Measurements from ENCODE around the gene CDK14. TPM values are rescaled to one million over a fixed set of nuclear protein-coding genes. Genes with fewer than 3 reads are reported as not detected.
"Not testable (repeated sequence)": the region's sequence is repeated elsewhere in the genome, so short reads cannot be mapped to it uniquely, and the experiment has no call there.

Gene CDK14
- total RNA-seq, 8 experiments from 2014 or later: 9.9 to 50.5 (median 13.3) TPM

GRCh38 chr7:90916319-90916718 is 320.2 kb downstream of the CDK14 start:
- Histone ChIP-seq H3K4me1 (replicated peaks in 1 of 2) (no peaks in the 10 kb centered on the region), H3K4me3 (no peak overlapping the region), H3K27ac (no peak overlapping the region)
- WGBS, 10 experiments: 58 to 96% (median 78%) methylated on average over 1 to 4 of the region's 4 CpGs
- no peak for ATAC-seq (replicated peaks in 6 of 8)
- in situ Hi-C loops (cut with MboI; ENCODE audit: low pct_unique_long_range_greater_than_20kb in 2 of 9, low sequenced_read_pairs in 9 of 9, unreplicated experiment in 9 of 9): no loop called here

GRCh38 chr7:90917539-90917938 is 321.4 kb downstream of the CDK14 start:
- Histone ChIP-seq H3K27ac (no peak overlapping the region), H3K4me1 (replicated peaks in 1 of 2) (no peaks in the 10 kb centered on the region), H3K4me3 (no peak overlapping the region)
- in situ Hi-C loops (cut with MboI; ENCODE audit: low pct_unique_long_range_greater_than_20kb in 2 of 9, low sequenced_read_pairs in 9 of 9, unreplicated experiment in 9 of 9): no loop called here
- 50 to 100% (median 95%) methylated on average over 1 to 4 of the region's 4 CpGs for WGBS, 10 experiments
- no peak for ATAC-seq (replicated peaks in 6 of 8)

- no peak for ATAC-seq (replicated peaks in 6 of 8)
- Histone ChIP-seq H3K4me1 (replicated peaks in 1 of 2) (no peaks in the 10 kb centered on the region), H3K27ac (no peak overlapping the region), H3K4me3 (no peak overlapping the region)
- 67 to 100% (median 85%) methylated on average over 2 to 3 of the region's 3 CpGs; no CpG with 5 or more reads in 3 of the 10 experiments for WGBS, 10 experiments
- in situ Hi-C loops (cut with MboI; ENCODE audit: low pct_unique_long_range_greater_than_20kb in 2 of 9, low sequenced_read_pairs in 9 of 9, unreplicated experiment in 9 of 9): no loop called here
These were observed 322.2 kb downstream of the CDK14 start for GRCh38 chr7:90918303-90918702.

- H3K4me1 ChIP-seq (replicated peaks in 1 of 2): no peaks in the 10 kb centered on the region
- H3K27ac ChIP-seq: no peak overlapping the region
- H3K4me3 ChIP-seq: no peak overlapping the region
- 58 to 100% (median 100%) methylated on average over 1 to 2 of the region's 2 CpGs; no CpG with 5 or more reads in 3 of the 10 experiments for WGBS, 10 experiments
- ATAC-seq (replicated peaks in 6 of 8): peak in 1 of 8 experiments; percentile 73
- in situ Hi-C loops (cut with MboI; ENCODE audit: low pct_unique_long_range_greater_than_20kb in 2 of 9, low sequenced_read_pairs in 9 of 9, unreplicated experiment in 9 of 9): no loop called here
These were observed 323.7 kb downstream of the CDK14 start for GRCh38 chr7:90919816-90920215.

- in situ Hi-C loops (cut with MboI; ENCODE audit: low pct_unique_long_range_greater_than_20kb in 2 of 9, low sequenced_read_pairs in 9 of 9, unreplicated experiment in 9 of 9): no loop called here
- Histone ChIP-seq H3K4me1 (replicated peaks in 1 of 2) (no peaks in the 10 kb centered on the region), H3K4me3 (no peak overlapping the region), H3K27ac (no peak overlapping the region)
- 60 to 100% (median 88%) methylated on average over 1 of the region's 1 CpG; no CpG with 5 or more reads in 4 of the 10 experiments for WGBS, 10 experiments
- ATAC-seq (replicated peaks in 6 of 8): no peak
These were observed 324.2 kb downstream of the CDK14 start for GRCh38 chr7:90920336-90920735.

- in situ Hi-C loops (cut with MboI; ENCODE audit: low pct_unique_long_range_greater_than_20kb in 2 of 9, low sequenced_read_pairs in 9 of 9, unreplicated experiment in 9 of 9): no loop called here
- peak in 4 of 8 experiments; percentile 35 to 94 (median 81) for ATAC-seq (replicated peaks in 6 of 8)
- WGBS, 10 experiments: 0 to 100% (median 86%) methylated on average over 1 to 2 of the region's 2 CpGs; no CpG with 5 or more reads in 1 of the 10 experiments
- no peak overlapping the region for H3K27ac ChIP-seq
- no peak overlapping the region for H3K4me3 ChIP-seq
- H3K4me1 ChIP-seq (replicated peaks in 1 of 2): no peaks in the 10 kb centered on the region
These were observed 327.4 kb downstream of the CDK14 start for GRCh38 chr7:90923541-90923997.

GRCh38 chr7:90928700-90929424 is 332.7 kb downstream of the CDK14 start:
- H3K4me1 ChIP-seq (replicated peaks in 1 of 2); ATAC-seq (replicated peaks in 6 of 8); H3K27ac ChIP-seq; in situ Hi-C loops (cut with MboI; ENCODE audit: low pct_unique_long_range_greater_than_20kb in 2 of 9, low sequenced_read_pairs in 9 of 9, unreplicated experiment in 9 of 9); H3K4me3 ChIP-seq: not testable (repeated sequence)
- 70 to 100% (median 94%) methylated on average over 1 to 9 of the region's 13 CpGs; no CpG with 5 or more reads in 3 of the 10 experiments for WGBS, 10 experiments

GRCh38 chr7:90931986-90932916 is 336.1 kb downstream of the CDK14 start:
- H3K27ac ChIP-seq: no peak overlapping the region
- ATAC-seq (replicated peaks in 6 of 8): no peak
- in situ Hi-C loops (cut with MboI; ENCODE audit: low pct_unique_long_range_greater_than_20kb in 2 of 9, low sequenced_read_pairs in 9 of 9, unreplicated experiment in 9 of 9): no loop called here

GRCh38 chr7:90933041-90933440 is 336.9 kb downstream of the CDK14 start:
- 82 to 100% (median 100%) methylated on average over 1 to 3 of the region's 3 CpGs; no CpG with 5 or more reads in 1 of the 10 experiments for WGBS, 10 experiments
- no peaks in the 10 kb centered on the region for H3K4me1 ChIP-seq (replicated peaks in 1 of 2)
- H3K27ac ChIP-seq: no peak overlapping the region
- in situ Hi-C loops (cut with MboI; ENCODE audit: low pct_unique_long_range_greater_than_20kb in 2 of 9, low sequenced_read_pairs in 9 of 9, unreplicated experiment in 9 of 9): no loop called here
- ATAC-seq (replicated peaks in 6 of 8): no peak
- no peak overlapping the region for H3K4me3 ChIP-seq

More at GRCh38 chr7:90931986-90932916, 336.1 kb downstream of the CDK14 start:
- Histone ChIP-seq H3K4me3 (no peak overlapping the region), H3K4me1 (replicated peaks in 1 of 2) (no peaks in the 10 kb centered on the region)
- 66 to 100% (median 87%) methylated on average over 2 to 6 of the region's 6 CpGs for WGBS, 10 experiments

- ATAC-seq (replicated peaks in 6 of 8): no peak
- in situ Hi-C loops (cut with MboI; ENCODE audit: low pct_unique_long_range_greater_than_20kb in 2 of 9, low sequenced_read_pairs in 9 of 9, unreplicated experiment in 9 of 9): no loop called here
- Histone ChIP-seq H3K4me1 (replicated peaks in 1 of 2) (no peaks in the 10 kb centered on the region), H3K4me3 (no peak overlapping the region), H3K27ac (no peak overlapping the region)
- WGBS, 10 experiments: 91 to 100% (median 97%) methylated on average over 2 to 4 of the region's 5 CpGs; no CpG with 5 or more reads in 4 of the 10 experiments
These were observed 337.9 kb downstream of the CDK14 start for GRCh38 chr7:90933984-90934383.

GRCh38 chr7:90938371-90938770 is 342.2 kb downstream of the CDK14 start:
- ATAC-seq (replicated peaks in 6 of 8): no peak
- Histone ChIP-seq H3K4me3 (no peak overlapping the region), H3K4me1 (replicated peaks in 1 of 2) (no peaks in the 10 kb centered on the region), H3K27ac (no peak overlapping the region)
- in situ Hi-C loops (cut with MboI; ENCODE audit: low pct_unique_long_range_greater_than_20kb in 2 of 9, low sequenced_read_pairs in 9 of 9, unreplicated experiment in 9 of 9): no loop called here

GRCh38 chr7:90939666-90940065 is 343.5 kb downstream of the CDK14 start:
- Histone ChIP-seq H3K4me1 (replicated peaks in 1 of 2) (no peaks in the 10 kb centered on the region), H3K27ac (no peak overlapping the region), H3K4me3 (no peak overlapping the region)
- 31 to 100% (median 82%) methylated on average over 1 to 3 of the region's 3 CpGs; no CpG with 5 or more reads in 2 of the 10 experiments for WGBS, 10 experiments
- ATAC-seq (replicated peaks in 6 of 8): peak in 3 of 8 experiments; percentile 25 to 85 (median 64)
- in situ Hi-C loops (cut with MboI; ENCODE audit: low pct_unique_long_range_greater_than_20kb in 2 of 9, low sequenced_read_pairs in 9 of 9, unreplicated experiment in 9 of 9): no loop called here

GRCh38 chr7:90944021-90944420 is 347.9 kb downstream of the CDK14 start:
- ATAC-seq (replicated peaks in 6 of 8): no peak
- in situ Hi-C loops (cut with MboI; ENCODE audit: low pct_unique_long_range_greater_than_20kb in 2 of 9, low sequenced_read_pairs in 9 of 9, unreplicated experiment in 9 of 9): no loop called here
- Histone ChIP-seq H3K4me1 (replicated peaks in 1 of 2) (no peaks in the 10 kb centered on the region), H3K27ac (no peak overlapping the region), H3K4me3 (no peak overlapping the region)
- 71 to 100% (median 100%) methylated on average over 1 to 3 of the region's 3 CpGs; no CpG with 5 or more reads in 3 of the 10 experiments for WGBS, 10 experiments

All from motor neuron (in vitro differentiated cells).